SH-SY5Y (cell line): Measurements from ENCODE around the gene SUGCT.

Source experiments
- GATA2 ChIP-seq: IDR thresholded peaks from 2 replicates; pipeline ENCODE4 v1.6.1; 2011; ENCODE audit warnings: mild to moderate bottlenecking, low read depth, low read length
- GATA3 ChIP-seq: IDR thresholded peaks from 2 replicates; pipeline ENCODE4 v1.6.1; 2011; ENCODE audit warnings: low read depth, mild to moderate bottlenecking, low read length, moderate library complexity

GRCh38 chr7:40493609-40494051 lies 358.8 kb downstream of the SUGCT start:
- no peak for TF ChIP-seq GATA3
- no peak for TF ChIP-seq GATA2
